Endothelial cell of umbilical vein (primary cell): ENCODE results near the gene LOXHD1. TPM values are rescaled to one million over a fixed set of nuclear protein-coding genes. Genes with fewer than 3 reads are reported as not detected.

Experiments used
- BruUV-seq: library from RNA; stranded (reverse); fragments of 400-500 nt; replicated peaks from 2 replicates; lab custom pipeline; 2021; lab: Mats Ljungman, UMichigan
- CTCF ChIA-PET: fragments of 300-600, 350-600 bp; sonication (Branson Sonifier 250); formaldehyde crosslinking; loops from one replicate; lab custom pipeline; 2021; ENCODE audit warnings: antibody characterized with exemption, inconsistent platforms; lab: Charles Lee
- POLR2A ChIA-PET: fragments of 300-600, 350-600 bp; sonication (Branson Sonifier 250); formaldehyde crosslinking; loops from one replicate; lab custom pipeline; 2021; ENCODE audit warnings: antibody characterized with exemption, inconsistent platforms; lab: Charles Lee
- DNase-seq: peaks from one replicate; pipeline ENCODE4 v3.0.0-alpha.2; 2011; ENCODE audit warnings: low read depth, low spot score
- FAIRE-seq: peaks from 2 replicates; lab custom pipeline; 2011; peaks lifted over from hg19 to GRCh38; lab: Jason Lieb, UNC
- H2AFZ ChIP-seq: 2 replicates; pipeline ENCODE4 v1.6.0; 2012; ENCODE audit warnings: low read depth, low read length, control low read depth, inconsistent platforms
- H3K27ac ChIP-seq: 2 replicates; pipeline ENCODE4 v1.5.1; 2011; ENCODE audit warnings: low read depth, mild to moderate bottlenecking, control low read depth, low read length, moderate library complexity; ENCODE audit not compliant: insufficient read depth
- H3K27me3 ChIP-seq, 2 experiments: 2 replicates each; pipeline versions ENCODE4 v1.6.0 to v1.6.1; 2011; ENCODE audit warnings: low read length in 2 of 2, mixed read lengths in 1 of 2; ENCODE audit not compliant: control insufficient read depth in 2 of 2, insufficient read depth in 2 of 2
- H3K36me3 ChIP-seq, 2 experiments: 2 replicates in 1 of 2; 3 replicates in 1 of 2; pipeline ENCODE4 v1.5.1; 2011; ENCODE audit warnings: low read length in 2 of 2, mild to moderate bottlenecking in 1 of 2, moderate library complexity in 1 of 2; ENCODE audit not compliant: control insufficient read depth in 2 of 2, insufficient read depth in 2 of 2; ENCODE audit errors: extremely low read depth in 1 of 2
- H3K4me1 ChIP-seq: 3 replicates; pipeline ENCODE4 v1.5.1; 2011; ENCODE audit warnings: mild to moderate bottlenecking, low read length; ENCODE audit not compliant: control insufficient read depth, insufficient read depth; ENCODE audit errors: extremely low read depth
- H3K4me2 ChIP-seq: 2 replicates; pipeline ENCODE4 v1.6.1; 2011; ENCODE audit warnings: low read length, control low read depth, mixed read lengths; ENCODE audit not compliant: insufficient read depth
- H3K4me3 ChIP-seq, 3 experiments: fragments of 200-600 bp in 1 of 3; sonication (generic), shearing (Covaris generic) in 1 of 3; replicated peaks in 1 of 3; 2 replicates each; pipeline ENCODE4 v1.5.1; 2011 to 2016; ENCODE audit warnings: control low read depth in 3 of 3, low read length in 3 of 3, mild to moderate bottlenecking in 2 of 3, inconsistent platforms in 1 of 3, low read depth in 1 of 3, moderate library complexity in 1 of 3; ENCODE audit not compliant: insufficient read depth in 1 of 3
- H3K79me2 ChIP-seq: 2 replicates; pipeline ENCODE4 v1.6.0; 2012; ENCODE audit warnings: low read length, inconsistent platforms; ENCODE audit not compliant: control insufficient read depth, insufficient read depth
- H3K9ac ChIP-seq: replicated peaks from 2 replicates; pipeline ENCODE3; 2011; ENCODE audit warnings: low read length, control low read depth; ENCODE audit not compliant: insufficient read depth; ENCODE audit errors: extremely low read depth
- H3K9me1 ChIP-seq: replicated peaks from 3 replicates; pipeline ENCODE4 v1.6.0; 2011; ENCODE audit warnings: mild to moderate bottlenecking, low read length; ENCODE audit not compliant: control insufficient read depth, insufficient read depth; ENCODE audit errors: extremely low read depth
- H3K9me3 ChIP-seq: replicated peaks from 2 replicates; pipeline ENCODE4 v1.5.1; 2012; ENCODE audit warnings: low read length, inconsistent platforms; ENCODE audit not compliant: control insufficient read depth, insufficient read depth
- H4K20me1 ChIP-seq: replicated peaks from 2 replicates; pipeline ENCODE3; 2011; ENCODE audit warnings: mild to moderate bottlenecking, low read length; ENCODE audit not compliant: control insufficient read depth, insufficient read depth; ENCODE audit errors: extremely low read depth
- CTCF ChIP-seq, 2 donors: IDR thresholded peaks; 1 replicate in 1 of 2; 2 replicates in 1 of 2; pipeline ENCODE4 v1.5.1; 2011; ENCODE audit warnings: low read length in 2 of 2, mild to moderate bottlenecking in 2 of 2, moderate library complexity in 2 of 2, control low read depth in 1 of 2, inconsistent platforms in 1 of 2, low read depth in 1 of 2; ENCODE audit not compliant: insufficient read depth in 1 of 2; ENCODE audit errors: extremely low read depth in 1 of 2
- EZH2 ChIP-seq: IDR thresholded peaks from 2 replicates; pipeline ENCODE4 v1.6.1; 2012; ENCODE audit warnings: borderline replicate concordance, low read depth, mild to moderate bottlenecking, moderate library complexity, low read length, inconsistent platforms; ENCODE audit not compliant: severe bottlenecking
- FOS ChIP-seq: IDR thresholded peaks from 2 replicates; pipeline ENCODE4 v1.6.1; 2011; ENCODE audit warnings: mild to moderate bottlenecking, low read length, moderate library complexity, borderline replicate concordance; ENCODE audit not compliant: insufficient read depth
- GATA2 ChIP-seq: IDR thresholded peaks from 2 replicates; pipeline ENCODE4 v1.7.0; 2011; ENCODE audit warnings: low read depth, mild to moderate bottlenecking, moderate library complexity, mixed read lengths, low read length; ENCODE audit not compliant: insufficient read length, insufficient read depth
- JUN ChIP-seq: IDR thresholded peaks from 2 replicates; pipeline ENCODE4 v1.6.1; 2011; ENCODE audit warnings: borderline replicate concordance, low read depth; ENCODE audit not compliant: insufficient read length, insufficient read depth
- MYC ChIP-seq: IDR thresholded peaks from one replicate; pipeline ENCODE4 v1.6.1; 2011; ENCODE audit warnings: mild to moderate bottlenecking, low read depth, low read length
- POLR2A ChIP-seq: IDR thresholded peaks from 2 replicates; pipeline ENCODE4 v1.6.1; 2012; ENCODE audit warnings: low read depth, mild to moderate bottlenecking, control low read depth, low read length
- POLR2AphosphoS5 ChIP-seq: IDR thresholded peaks from 2 replicates; pipeline ENCODE4 v1.6.1; 2012; ENCODE audit warnings: low read depth, mild to moderate bottlenecking, control low read depth, low read length, moderate library complexity; ENCODE audit not compliant: insufficient read depth
- dilution Hi-C: fragments of 300-500 bp; cut with MboI; formaldehyde crosslinking; loops from one replicate; pipeline ENCODE4 v1.15.0; 2019; ENCODE audit warnings: low sequenced_read_pairs; ENCODE audit not compliant: extremely low pct_ligation_motif_present
- intact Hi-C: fragments of 100-400 bp; cut with micrococcal nuclease; formaldehyde crosslinking; loops from one replicate; pipeline ENCODE4 v1.10.0; 2022
- polyA plus RNA-seq, 4 experiments: library from polyadenylated mRNA; depleted of rRNA in 3 of 4; stranded (reverse) in 3 of 4; unstranded in 1 of 4; fragments of >200 nt; gene quantifications; 2 replicates each; pipeline versions ENCODE4 v1.2.1 to v1.2.3, GENCODE V29; 2011 to 2012; ENCODE audit warnings: missing spikeins in 1 of 4
- total RNA-seq: library from RNA; stranded (reverse); gene quantifications from 2 replicates; pipeline ENCODE4 v1.2.3, GENCODE V29; 2021
- TF ChIP-seq, protein P1 (sequence below): IDR thresholded peaks from 2 replicates; pipeline ENCODE4 v1.6.1; 2011; ENCODE audit not compliant: insufficient read depth, insufficient read length

Gene LOXHD1
- total and polyA plus RNA-seq, 2 donors (not counting 3 experiments of a cell fraction or from before 2014, with no cell fraction given), result not detected

GRCh38 chr18:46439037-46439436 is 218.0 kb downstream of the LOXHD1 start:
- no peak for DNase-seq
- intact Hi-C loops (no loop called here), dilution Hi-C loops (no loop called here)
- no peak overlapping the region for H3K4me3 ChIP-seq
- no peaks in the 10 kb centered on the region for H3K36me3 ChIP-seq
- no peaks in the 10 kb centered on the region for H3K27me3 ChIP-seq
- H3K4me2 ChIP-seq, result no peak overlapping the region
- ChIA-PET CTCF (no interaction called here), POLR2A (no interaction called here)
- no peak overlapping the region for H3K9ac ChIP-seq
- H3K9me1 ChIP-seq, result no peaks in the 10 kb centered on the region
- H2AFZ ChIP-seq, result no peak overlapping the region
- H3K4me1 ChIP-seq, result no peaks in the 10 kb centered on the region
- H3K79me2 ChIP-seq, result no peaks in the 10 kb centered on the region
- TF ChIP-seq POLR2AphosphoS5 (no peak), GATA2 (no peak), CTCF (IDR thresholded peaks at IDR 0.05; ENCODE audit: extremely low read depth in 1 of 2, insufficient read depth in 1 of 2, low read depth in 1 of 2, low read length in 2 of 2) (no peak), POLR2A (no peak), JUN (no peak), MYC (no peak), EZH2 (no peak), FOS (no peak)
- TF ChIP-seq, protein P1, sequence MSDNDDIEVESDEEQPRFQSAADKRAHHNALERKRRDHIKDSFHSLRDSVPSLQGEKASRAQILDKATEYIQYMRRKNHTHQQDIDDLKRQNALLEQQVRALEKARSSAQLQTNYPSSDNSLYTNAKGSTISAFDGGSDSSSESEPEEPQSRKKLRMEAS, result no peak
- no peak for FAIRE-seq
- H3K27ac ChIP-seq, result no peak overlapping the region
- no TSS peak for BruUV-seq
- no peaks in the 10 kb centered on the region for H4K20me1 ChIP-seq
- H3K9me3 ChIP-seq, result no peaks in the 10 kb centered on the region
